Suppressor macrophage treated with lipopolysaccharide for 4 hours (primary cell): ENCODE data around the gene LRRN4CL.
A peak's percentile ranks its signal among the peaks of the same experiment; 100 is the strongest.
"Not testable (repeated sequence)": the region's sequence is repeated elsewhere in the genome, so short reads cannot be mapped to it uniquely, and the experiment has no call there.

Experiments used
- DNase-seq: peaks from one replicate; pipeline ENCODE4 v3.0.0-alpha.2; 2020

The LRRN4CL gene

GRCh38 chr11:62709247-62710000 lies 20.1 kb upstream of the LRRN4CL start:
- DNase-seq = peak; percentile 99

GRCh38 chr11:62708793-62709192 lies 19.5 kb upstream of the LRRN4CL start:
- no peak for DNase-seq

DNA sequence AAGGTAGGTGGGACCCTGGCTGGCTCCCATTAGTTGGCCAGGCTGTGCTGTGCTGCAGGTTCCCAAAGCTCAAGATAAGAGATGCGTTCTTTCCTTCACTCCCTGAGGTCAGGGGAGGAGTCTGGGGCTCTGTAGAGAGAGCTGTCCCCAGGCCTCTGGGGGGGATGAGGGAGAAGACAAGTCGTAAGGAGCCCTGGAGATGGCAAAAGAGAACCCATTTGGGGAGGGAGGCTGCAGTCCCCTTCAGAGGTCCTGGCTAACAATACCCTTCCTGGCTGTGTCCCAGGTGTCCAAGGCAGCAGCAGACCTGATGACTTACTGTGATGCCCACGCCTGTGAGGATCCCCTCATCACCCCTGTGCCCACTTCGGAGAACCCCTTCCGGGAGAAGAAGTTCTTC lies 19.1 kb upstream of the LRRN4CL start:
- DNase-seq = no peak

DNA sequence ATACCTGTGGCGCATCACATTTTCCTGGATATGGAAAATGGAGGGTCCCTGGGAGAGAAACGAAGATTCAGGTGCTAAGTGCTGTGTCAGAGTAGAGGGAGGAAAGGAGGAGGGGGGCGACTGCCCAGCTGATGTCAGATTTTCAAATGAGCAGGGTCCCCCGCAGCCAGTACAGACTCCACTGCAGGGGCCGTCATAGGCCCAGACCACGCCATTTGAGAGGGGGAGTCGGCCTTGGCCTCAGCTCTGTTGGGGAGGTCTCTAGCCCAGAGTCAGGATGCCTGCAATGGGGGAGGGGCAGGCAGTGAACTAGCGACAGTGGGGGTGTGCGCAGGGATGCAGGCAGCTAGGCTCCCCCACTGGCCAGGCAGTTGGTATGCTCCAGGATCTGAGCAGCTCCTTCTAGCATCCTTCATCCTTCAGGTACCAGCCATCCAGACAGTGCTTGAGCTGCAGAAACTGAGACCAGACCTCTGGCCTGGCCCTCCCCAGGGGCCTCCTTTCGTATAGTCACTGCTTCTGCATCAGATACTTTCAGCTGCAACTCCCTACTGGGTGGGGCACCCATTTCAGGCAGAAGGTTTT lies 18.0 kb upstream of the LRRN4CL start, which contains the start of the genes BSCL2 and GNG3:
BSCL2 (minus strand) TSS at position 148 of the 585 bp plus-strand sequence. CDS start 229 bp downstream, outside the sequence.
GNG3 (plus strand) TSS at position 400 of the 585 bp plus-strand sequence. CDS start 620 bp downstream, outside the sequence.
- DNase-seq = no peak

- DNase-seq = no peak
These were observed 17.5 kb upstream of the LRRN4CL start for GRCh38 chr11:62706850-62707247.

DNA sequence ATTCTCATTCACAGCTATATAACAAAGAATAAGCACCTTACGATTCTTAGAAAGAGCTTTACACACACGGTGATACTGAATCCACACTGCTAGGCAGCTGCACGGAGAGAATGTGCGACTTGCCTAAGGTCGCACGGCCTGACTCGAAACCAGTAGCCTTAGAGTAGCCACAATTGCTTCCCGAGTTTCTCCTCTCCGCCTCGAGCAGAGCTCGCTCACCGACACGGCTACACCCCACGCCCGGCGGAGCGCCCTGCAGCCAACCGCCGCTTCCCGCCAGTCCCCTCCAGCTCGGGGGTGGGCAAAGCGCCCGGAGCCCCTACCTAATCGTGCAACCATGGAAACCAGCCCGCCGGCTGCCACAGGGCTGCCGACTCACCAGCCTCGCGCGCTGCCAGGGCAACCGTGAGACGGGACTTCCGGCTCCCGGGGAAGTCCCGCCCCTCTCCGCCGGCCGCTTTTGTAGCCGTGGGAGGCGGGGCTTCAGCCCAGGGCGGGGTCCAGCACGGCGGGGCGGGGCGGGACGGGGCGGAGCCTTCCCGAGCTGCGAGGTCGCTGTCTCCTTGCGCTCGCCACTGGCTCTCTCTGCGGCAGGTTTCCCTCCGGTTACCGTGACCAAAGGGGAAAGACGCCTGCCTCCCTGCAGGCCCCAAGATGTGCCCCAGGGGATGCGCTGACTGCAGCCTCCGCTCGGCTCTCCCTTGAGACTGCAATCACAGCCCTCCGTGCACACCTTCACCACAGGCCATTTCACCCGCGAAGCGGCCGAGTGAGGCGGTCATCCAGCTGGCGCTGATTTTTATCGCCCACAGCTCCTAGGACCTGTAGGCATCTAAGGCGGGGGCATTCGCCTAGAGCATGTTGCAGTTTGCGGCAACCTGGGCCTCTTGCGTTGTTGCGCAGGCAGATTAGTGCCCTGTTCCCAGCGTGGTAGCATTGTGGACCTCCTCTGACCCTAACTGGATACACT lies 16.8 kb upstream of the LRRN4CL start:
- peak; percentile 98 for DNase-seq

DNA sequence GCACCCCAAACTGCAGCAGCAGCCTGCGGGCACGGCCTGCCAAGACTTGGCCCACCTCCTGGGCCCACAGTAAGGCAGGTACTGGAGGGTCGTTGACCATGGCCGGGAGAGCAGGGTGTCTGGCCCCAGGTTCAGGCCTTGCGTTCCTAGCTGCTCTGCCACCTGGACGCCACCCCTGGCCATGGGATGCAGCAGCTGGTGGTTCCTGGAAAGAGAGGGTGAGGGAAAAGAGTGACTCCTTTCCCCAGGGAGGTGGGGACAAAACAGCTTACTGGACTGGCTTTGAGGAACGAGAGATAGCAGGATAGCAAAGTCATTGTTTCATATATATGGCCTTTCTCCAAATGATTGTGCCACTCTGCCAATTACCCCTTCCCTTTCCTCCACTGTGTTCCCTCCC lies 16.1 kb upstream of the LRRN4CL start:
- peak; percentile 45 for DNase-seq

DNA sequence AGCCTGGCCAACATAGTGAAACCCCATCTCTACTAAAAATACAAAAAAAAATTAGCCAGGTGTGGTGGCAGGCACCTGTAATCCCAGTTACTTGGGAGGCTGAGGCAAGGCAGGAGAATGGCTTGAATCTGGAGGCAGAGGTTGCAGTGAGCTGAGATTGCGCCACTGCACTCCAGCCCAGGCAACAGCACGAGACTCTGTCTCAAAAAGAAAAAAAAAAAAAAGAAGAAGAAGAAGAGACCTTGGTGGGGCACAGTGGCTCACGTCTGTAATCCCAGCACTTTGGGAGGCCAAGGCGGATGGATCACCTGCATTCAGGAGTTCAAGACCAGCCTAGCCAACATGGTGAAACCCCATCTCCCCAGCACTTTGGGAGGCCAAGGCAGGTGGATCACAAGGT lies 14.6 kb upstream of the LRRN4CL start:
- DNase-seq = peak; percentile 43

DNA sequence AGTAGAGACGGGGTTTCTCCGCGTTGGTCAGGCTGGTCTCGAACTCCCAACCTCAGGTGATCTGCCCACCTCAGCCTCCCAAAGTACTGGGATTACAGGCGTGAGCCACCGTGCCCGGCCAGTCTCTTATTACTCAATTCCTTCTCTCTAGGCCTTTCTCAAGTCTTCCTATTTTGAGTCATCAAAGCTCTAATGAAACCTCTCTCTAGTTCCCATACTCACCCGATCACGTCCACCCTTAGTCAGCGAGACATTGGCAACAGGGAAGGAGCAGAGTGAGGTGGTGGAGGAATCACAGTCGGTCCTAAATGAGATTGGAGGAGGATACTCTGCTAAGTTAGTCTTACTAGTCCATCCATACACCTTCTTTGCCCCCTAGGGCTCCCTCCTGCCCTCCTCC lies 12.9 kb upstream of the LRRN4CL start:
- peak; percentile 93 for DNase-seq

GRCh38 chr11:62694455-62695167 lies 5.3 kb upstream of the LRRN4CL start:
- DNase-seq = peak; percentile 87

- not testable (repeated sequence) for DNase-seq
These were observed 4.3 kb upstream of the LRRN4CL start for GRCh38 chr11:62693624-62694023.

- no peak for DNase-seq
These were observed 839 bp downstream of the LRRN4CL start for GRCh38 chr11:62688491-62688890.

DNA sequence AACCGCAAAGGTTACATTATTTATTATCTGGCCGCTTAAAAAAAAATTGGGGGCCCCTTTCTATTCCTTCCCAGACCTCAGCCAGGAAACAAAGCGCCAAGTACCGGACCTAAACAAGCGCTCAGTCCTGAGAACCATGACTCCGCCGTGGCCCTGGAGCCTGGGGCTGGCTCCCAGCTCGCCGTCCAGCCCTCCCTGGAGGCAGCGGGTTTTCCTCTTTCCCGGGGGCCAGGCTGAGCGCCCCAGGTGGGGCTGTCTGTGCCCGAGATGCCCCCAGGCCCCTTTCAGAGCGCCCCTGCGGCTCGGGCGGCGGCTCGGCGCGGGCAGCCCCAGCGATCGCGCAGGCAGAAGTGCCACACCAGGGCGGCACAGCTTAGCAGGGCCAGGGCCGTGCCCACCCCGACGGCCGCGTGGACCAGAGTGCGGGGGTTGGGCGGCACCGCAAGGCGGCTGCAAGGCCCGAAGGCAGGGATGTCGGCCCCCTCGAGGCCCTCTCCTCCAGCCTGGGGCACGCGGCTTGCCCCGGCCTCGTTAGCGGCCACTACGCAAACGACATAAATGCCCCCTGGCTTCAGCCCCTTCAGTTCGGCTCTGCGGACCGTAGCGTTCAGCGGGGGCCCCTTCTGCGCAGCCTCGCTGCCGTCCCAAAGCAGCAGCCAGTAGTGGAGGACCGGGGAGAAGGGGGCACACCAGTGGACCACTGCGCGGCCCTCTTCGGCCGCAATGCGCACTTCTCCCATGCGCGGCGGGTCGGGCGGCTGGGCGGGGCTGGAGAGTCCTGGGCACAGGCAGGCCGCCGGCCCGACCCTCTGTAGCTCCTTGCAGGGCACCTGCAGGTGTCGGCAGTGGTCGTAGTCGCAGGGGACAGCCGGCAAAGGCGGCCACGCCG lies 1.6 kb downstream of the LRRN4CL start:
- no peak for DNase-seq

DNA sequence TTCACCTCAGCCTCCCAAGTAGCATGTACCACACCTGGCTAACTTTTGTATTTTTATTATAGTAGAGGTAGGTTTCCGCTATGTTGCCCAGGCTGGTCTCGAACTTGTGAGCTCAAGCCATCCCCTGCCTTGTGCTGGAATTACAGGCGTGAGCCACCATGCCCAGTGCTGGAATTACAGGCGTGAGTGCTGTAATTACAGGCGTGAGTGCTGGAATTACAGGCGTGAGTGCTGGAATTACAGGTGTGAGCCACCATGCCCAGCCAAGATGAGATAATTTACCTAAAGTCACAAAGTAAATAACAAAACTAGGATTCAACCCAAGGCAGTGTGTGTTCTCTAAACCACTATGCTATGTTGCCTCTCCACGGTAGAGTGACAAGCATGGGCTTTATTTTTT lies 6.8 kb downstream of the LRRN4CL start:
- DNase-seq = no peak

DNA sequence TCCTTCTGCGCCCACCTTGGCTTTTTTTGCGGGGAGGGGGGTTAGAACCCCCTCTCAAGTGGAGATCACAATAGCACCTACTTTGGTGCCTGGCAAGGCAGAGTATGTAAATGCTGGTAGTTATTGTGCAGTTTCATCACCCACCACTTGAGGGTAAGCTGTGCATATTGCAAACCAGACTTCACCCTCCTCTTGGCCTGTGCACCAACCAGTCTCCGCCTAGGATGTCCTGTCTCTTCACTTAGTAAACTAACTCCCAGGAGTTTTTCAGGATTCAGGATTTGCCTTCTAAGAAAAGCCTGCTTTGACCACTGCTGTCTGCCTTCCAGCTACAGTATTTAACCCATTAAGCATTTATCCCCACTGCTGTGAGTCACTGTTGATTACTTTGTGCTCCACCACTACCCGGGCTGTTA lies 8.5 kb downstream of the LRRN4CL start:
- DNase-seq = peak; percentile 43

DNA sequence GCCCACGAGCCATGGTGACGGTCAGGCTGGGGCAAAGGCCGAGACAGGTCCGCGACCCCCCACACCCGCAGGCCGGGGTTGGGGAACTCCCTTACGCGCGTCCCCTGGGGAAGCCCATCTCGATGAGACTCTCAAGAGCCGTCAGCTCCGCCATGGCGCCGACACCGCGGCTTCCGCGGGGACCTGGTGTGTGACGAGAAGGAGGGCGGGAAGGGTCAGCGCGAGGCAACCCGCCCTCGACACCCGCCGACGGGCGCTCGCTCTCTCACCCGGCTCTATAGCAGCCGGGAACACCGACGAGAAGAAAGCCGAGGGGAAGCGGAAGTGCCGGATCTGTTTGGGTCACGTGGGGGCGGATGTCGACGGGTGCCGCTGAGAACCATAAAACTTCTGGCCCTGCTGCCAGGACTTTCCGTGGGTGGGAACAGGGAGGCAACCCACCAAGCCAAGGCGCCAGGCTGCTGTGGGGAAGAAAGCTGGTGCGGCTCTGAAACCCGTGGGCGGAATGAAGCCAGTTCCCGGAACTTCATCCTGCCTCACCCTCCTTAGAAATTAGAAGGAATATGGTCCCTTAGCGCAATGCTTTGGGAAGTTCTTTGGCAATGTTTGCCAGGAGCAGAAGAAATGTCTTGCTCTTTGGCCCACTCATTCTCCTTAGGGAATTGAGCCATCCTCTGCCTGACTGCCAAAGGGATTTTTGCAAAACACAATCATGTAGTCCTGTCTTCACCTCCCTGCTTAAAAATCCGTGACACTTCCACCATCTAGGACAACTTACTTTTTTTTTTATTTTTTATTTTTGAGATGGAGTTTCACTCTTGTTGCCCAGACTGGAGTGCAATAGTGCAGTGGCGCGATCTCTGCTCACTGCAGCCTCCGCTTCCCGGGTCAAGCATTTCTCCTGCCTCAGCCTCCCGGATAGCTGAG lies 10.3 kb downstream of the LRRN4CL start, which contains the start of gene UBXN1:
UBXN1 (minus strand) TSS at position 304 of the 927 bp plus-strand sequence; CDS start at position 154, 150 bp downstream.
- DNase-seq = peak; percentile 94

- DNase-seq = no peak
These were observed 10.9 kb downstream of the LRRN4CL start for GRCh38 chr11:62678433-62678769.

DNA sequence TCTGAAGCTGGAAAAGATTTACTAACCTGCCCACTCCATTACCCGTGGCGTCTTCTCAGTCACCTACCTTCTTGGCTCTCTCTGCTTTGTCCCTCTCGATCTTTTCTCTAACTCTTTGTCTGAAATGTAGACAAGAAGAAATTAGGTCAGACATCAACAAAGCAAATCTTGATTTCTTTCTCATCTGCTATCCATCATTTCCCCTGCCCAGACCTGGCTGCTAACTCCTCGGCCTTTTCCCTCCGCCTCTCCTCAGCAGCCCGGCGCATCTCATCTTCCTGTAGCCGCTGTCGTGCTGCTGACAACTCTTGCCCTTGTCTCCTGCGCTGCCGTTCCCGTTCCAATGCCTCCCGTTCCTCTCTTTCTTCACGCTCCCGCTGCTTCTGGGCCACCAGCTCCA lies 11.6 kb downstream of the LRRN4CL start:
- no peak for DNase-seq

DNA sequence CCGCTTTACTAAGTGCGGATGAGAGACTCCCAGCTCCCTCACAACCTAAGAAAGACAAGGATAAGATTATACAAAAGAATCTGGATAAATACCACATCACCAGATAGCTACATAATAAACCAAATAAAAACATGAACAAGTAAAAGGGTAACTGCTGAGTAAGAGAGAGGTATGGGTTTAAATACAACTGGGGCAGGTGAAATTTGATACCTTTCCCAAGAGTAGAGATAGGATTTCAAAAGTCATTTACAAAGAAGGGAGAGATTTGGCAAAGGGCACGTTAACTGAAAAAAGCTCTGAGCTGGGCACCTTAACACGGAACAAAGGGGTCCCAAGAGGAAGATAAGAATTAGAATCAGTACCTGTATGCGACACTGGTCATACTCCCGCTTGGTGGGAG lies 12.2 kb downstream of the LRRN4CL start:
- DNase-seq = no peak

DNA sequence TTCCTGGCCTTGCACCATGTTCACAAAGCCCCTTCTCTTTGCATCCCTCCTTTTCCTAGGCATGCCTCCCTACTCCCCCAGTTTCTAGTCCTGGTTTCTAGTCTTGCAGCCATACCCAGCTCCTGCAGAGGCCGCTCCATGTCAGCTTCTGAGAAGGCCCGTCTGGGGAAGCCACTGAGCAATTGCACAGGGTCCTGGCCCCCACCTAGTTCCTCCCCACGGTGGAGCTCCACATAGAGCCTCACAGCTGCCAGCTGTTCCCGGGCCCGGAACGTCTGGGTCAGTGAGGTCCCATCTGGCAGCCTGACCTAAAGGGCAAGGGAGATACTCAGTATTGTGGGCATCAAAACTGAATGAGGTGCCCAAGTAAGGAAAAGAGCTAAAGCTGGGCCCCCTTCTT lies 12.6 kb downstream of the LRRN4CL start:
- DNase-seq = no peak
